ENCODE data around the gene KLHL26. TPM values are rescaled to one million over a fixed set of nuclear protein-coding genes. Genes with fewer than 3 reads are reported as not detected.

KLHL26 gene
- total RNA-seq, 1 donor from 2014 or later, result 11.6 TPM

DNA sequence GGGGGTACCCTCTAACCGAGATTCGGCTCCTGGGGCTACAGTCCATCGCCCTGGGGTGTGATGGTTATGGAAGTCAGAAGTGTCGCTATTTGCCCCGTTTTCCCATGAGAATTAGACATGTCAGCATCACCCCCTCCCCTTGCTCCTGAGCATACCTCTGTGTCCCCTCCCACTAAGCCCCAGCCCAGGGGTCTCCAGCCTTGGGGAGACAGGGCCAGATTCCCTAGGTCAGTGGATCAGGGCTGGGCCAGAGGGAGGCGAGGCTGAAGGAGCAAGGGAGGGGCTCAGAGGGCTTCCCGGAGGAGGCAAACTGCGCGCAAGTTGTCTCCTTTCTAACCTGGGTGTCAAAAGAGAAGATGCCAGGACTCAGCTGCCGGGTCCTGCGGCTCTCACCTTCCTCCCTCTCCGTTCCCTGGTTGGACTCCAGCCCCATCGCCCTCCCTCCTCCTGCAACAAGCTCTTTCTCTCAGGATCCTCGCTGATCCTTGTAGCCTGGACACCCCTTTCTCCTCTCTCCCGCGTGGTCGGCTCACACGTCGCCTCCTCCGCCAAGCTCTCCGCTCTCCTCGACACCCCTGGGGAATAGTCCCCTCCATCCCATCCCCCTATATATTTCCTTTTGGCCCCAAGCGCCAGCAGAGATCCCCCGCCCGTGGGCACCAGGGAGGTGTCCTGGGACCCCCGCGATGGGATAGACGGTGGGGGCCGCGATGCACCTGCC lies 24.6 kb upstream of the KLHL26 start:
- Mint-ChIP-seq H3K27ac (no peak overlapping the region), H3K36me3 (ENCODE audit: low read depth) (no peaks in the 10 kb centered on the region), H3K9me3 (no peaks in the 10 kb centered on the region), H3K4me3 (ENCODE audit: low read depth) (peak overlapping the region; percentile 55), H3K4me1 (ENCODE audit: low read depth) (peaks cover 5% of the 10 kb centered on the region), H3K27me3 (ENCODE audit: low read depth) (peaks cover 72% of the 10 kb centered on the region)
- DNase-seq (ENCODE audit: low spot score), result no peak
- intact Hi-C loops (cut with micrococcal nuclease), result no loop called here

DNA sequence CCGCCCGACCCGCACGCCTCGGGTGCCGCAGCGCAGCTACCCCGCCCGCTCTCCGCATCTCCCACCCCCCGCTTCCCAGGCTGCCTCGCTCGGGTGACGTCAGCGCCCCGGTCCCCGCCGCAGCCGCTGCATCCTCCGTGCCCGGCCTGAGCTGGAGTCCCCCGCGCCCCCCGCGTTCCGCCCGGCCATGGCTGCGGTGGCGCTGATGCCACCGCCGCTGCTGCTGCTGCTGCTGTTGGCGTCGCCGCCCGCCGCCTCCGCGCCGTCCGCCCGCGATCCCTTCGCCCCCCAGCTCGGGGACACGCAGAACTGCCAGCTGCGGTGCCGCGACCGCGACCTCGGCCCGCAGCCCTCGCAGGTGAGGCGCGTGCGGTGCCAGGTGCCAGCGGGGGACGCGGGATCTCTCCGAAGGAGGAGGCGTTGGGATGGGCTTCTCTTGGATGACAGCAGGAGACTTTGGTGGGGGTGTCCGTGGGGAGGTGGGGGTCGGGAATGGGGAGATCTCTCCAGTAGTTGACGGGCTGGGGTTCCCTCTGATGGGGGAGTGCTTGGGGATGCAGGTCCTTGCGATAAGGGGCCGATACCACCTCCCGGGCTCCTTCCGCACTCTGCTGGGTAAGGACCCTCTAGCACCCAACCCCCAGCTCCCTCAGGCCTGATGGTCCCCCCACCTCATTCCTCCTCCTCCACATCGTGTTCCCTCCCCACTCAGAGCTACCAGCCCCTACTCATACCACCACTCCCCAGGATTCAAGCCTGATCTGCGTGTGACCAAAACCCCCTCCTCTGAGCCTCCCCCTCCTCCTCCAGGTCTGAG lies 23.8 kb upstream of the KLHL26 start, which contains the start of gene TMEM59L:
TMEM59L (plus strand) TSS at position 99 of the 817 bp plus-strand sequence; CDS start at position 188, 89 bp downstream.
- no peaks in the 10 kb centered on the region for H3K9me3 Mint-ChIP-seq
- peaks cover 5% of the 10 kb centered on the region for H3K4me1 Mint-ChIP-seq (ENCODE audit: low read depth)
- H3K27me3 Mint-ChIP-seq (ENCODE audit: low read depth), result peaks cover 68% of the 10 kb centered on the region
- H3K27ac Mint-ChIP-seq, result no peak within 1 kb of the TSS
- intact Hi-C loops (cut with micrococcal nuclease), result no loop called here
- no peak for DNase-seq (ENCODE audit: low spot score)
- no peaks in the 10 kb centered on the region for H3K36me3 Mint-ChIP-seq (ENCODE audit: low read depth)
- H3K4me3 Mint-ChIP-seq (ENCODE audit: low read depth), result peak within 1 kb of the TSS; percentile 55

DNA sequence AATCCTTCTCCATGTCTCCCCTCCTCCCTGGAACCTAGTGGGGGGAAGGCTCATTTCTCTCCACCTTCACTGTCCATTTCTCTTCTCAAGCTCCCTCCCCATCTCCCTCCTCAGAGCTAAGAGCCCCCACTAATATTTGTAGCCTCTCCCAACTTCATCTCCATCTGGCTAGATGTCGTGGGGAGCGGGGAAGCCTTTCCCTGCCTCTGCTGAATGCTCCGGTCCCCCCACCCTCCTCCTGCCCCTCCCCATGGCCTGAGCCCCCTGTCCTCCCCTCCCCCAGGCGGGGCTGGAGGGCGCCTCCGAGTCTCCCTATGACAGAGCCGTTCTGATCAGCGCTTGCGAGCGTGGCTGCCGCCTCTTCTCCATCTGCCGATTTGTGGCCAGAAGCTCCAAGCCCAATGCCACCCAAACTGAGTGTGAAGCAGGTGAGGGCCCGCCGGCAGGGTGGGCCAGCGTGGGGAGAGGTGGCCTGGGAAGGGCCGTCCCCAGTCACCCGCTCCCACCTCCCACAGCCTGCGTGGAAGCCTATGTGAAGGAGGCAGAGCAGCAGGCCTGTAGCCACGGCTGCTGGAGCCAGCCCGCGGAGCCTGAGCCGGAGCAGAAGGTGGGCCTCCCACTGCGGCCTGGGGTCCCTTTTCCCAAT lies 23.1 kb upstream of the KLHL26 start:
- Mint-ChIP-seq H3K9me3 (no peaks in the 10 kb centered on the region), H3K4me1 (ENCODE audit: low read depth) (peaks cover 5% of the 10 kb centered on the region), H3K27ac (no peak overlapping the region), H3K36me3 (ENCODE audit: low read depth) (no peaks in the 10 kb centered on the region), H3K4me3 (ENCODE audit: low read depth) (no peak overlapping the region), H3K27me3 (ENCODE audit: low read depth) (peaks cover 62% of the 10 kb centered on the region)
- intact Hi-C loops (cut with micrococcal nuclease), result no loop called here
- DNase-seq (ENCODE audit: low spot score), result no peak

DNA sequence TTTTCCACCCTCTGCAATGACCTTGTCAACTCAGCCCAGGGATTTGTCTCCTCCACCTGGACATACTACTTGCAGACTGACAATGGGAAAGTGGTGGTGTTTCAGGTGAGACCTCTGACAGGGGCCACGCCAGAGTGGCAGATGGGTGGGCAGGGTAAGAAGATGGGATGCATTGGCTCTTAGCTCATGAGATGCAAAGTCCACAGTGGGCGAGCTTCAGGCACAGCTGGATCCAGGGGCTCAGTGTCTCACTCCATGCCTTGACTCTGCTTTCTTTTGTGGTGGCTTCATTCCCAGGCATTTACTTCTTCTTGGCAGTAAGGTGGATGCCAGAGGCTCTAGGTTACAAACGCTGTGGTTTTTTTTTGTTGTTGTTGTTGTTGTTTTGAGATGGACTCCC lies 20.8 kb upstream of the KLHL26 start:
- intact Hi-C loops (cut with micrococcal nuclease), result no loop called here
- H3K9me3 Mint-ChIP-seq, result no peaks in the 10 kb centered on the region
- H3K4me1 Mint-ChIP-seq (ENCODE audit: low read depth), result peaks cover 5% of the 10 kb centered on the region
- DNase-seq (ENCODE audit: low spot score), result no peak
- no peak overlapping the region for H3K27ac Mint-ChIP-seq
- peaks cover 43% of the 10 kb centered on the region for H3K27me3 Mint-ChIP-seq (ENCODE audit: low read depth)
- no peak overlapping the region for H3K4me3 Mint-ChIP-seq (ENCODE audit: low read depth)
- no peaks in the 10 kb centered on the region for H3K36me3 Mint-ChIP-seq (ENCODE audit: low read depth)

DNA sequence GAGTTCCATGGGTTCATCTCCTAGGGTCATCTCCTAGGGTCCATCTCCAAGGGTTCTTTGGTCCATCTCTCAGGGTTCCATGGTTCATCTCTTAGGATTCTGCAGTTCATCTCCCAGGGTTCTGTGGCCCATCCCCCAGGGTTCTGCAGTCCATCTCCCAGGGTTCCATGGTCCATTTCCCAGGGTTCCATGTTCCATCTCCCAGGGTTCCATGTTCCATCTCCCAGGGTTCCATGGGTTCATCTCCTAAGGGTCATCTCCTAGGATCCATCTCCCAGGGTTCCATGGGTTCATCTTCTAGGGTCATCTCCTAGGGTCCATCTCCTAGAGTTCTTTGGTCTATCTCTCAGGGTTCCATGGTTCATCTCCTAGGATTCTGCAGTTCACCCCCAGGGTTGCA lies 19.3 kb upstream of the KLHL26 start:
- no peaks in the 10 kb centered on the region for H3K9me3 Mint-ChIP-seq
- H3K27me3 Mint-ChIP-seq (ENCODE audit: low read depth), result peaks cover 34% of the 10 kb centered on the region
- H3K36me3 Mint-ChIP-seq (ENCODE audit: low read depth), result no peaks in the 10 kb centered on the region
- no peak overlapping the region for H3K27ac Mint-ChIP-seq
- no peak overlapping the region for H3K4me3 Mint-ChIP-seq (ENCODE audit: low read depth)
- H3K4me1 Mint-ChIP-seq (ENCODE audit: low read depth), result no peaks in the 10 kb centered on the region
- intact Hi-C loops (cut with micrococcal nuclease), result no loop called here
- DNase-seq (ENCODE audit: low spot score), result no peak

DNA sequence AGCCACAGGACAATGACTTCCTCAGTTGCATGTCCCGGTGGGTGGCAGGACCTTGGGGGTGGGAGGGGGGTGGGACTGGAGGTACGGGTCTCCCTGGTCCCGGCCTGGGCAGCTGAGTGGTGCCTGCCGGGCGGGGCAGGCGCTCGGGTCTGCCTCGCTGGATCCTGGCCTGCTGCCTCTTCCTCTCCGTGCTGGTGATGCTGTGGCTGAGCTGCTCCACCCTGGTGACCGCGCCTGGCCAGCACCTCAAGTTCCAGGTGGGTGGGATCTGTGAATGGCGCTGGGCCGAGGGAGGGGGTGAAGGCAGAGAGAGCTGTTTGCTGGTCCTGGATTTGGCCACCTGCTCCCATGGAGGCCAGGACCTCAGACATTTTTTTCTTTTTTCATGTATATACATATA lies 18.6 kb upstream of the KLHL26 start:
- H3K4me3 Mint-ChIP-seq (ENCODE audit: low read depth), result no peak overlapping the region
- H3K27ac Mint-ChIP-seq, result no peak overlapping the region

DNA sequence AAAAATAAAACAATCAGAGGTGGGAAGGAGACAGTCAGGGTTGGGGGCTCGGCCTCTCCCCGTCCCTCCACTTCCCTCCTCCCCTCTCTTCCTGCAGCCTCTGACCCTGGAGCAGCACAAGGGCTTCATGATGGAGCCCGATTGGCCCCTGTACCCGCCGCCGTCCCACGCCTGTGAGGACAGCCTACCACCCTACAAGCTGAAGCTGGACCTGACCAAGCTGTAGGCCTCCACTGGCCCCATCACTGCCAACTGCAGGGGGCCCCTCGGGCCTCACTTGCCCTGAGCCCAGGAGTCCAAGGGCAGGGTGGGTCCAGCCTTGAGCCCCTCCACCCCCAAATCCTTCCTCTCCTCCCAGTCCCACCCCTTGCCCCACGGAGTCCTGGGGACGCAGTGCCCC lies 16.5 kb upstream of the KLHL26 start:
- intact Hi-C loops (cut with micrococcal nuclease), result no loop called here
- H3K4me3 Mint-ChIP-seq (ENCODE audit: low read depth), result no peak overlapping the region
- DNase-seq (ENCODE audit: low spot score), result no peak
- H3K27ac Mint-ChIP-seq, result no peak overlapping the region
- no peaks in the 10 kb centered on the region for H3K4me1 Mint-ChIP-seq (ENCODE audit: low read depth)
- no peaks in the 10 kb centered on the region for H3K9me3 Mint-ChIP-seq
- H3K36me3 Mint-ChIP-seq (ENCODE audit: low read depth), result no peaks in the 10 kb centered on the region
- H3K27me3 Mint-ChIP-seq (ENCODE audit: low read depth), result peaks cover 14% of the 10 kb centered on the region

More for the DNA sequence above, 18.6 kb upstream of the KLHL26 start:
- Mint-ChIP-seq H3K4me1 (ENCODE audit: low read depth) (no peaks in the 10 kb centered on the region), H3K36me3 (ENCODE audit: low read depth) (no peaks in the 10 kb centered on the region), H3K9me3 (no peaks in the 10 kb centered on the region), H3K27me3 (ENCODE audit: low read depth) (peaks cover 32% of the 10 kb centered on the region)
- intact Hi-C loops (cut with micrococcal nuclease), result no loop called here
- no peak for DNase-seq (ENCODE audit: low spot score)

DNA sequence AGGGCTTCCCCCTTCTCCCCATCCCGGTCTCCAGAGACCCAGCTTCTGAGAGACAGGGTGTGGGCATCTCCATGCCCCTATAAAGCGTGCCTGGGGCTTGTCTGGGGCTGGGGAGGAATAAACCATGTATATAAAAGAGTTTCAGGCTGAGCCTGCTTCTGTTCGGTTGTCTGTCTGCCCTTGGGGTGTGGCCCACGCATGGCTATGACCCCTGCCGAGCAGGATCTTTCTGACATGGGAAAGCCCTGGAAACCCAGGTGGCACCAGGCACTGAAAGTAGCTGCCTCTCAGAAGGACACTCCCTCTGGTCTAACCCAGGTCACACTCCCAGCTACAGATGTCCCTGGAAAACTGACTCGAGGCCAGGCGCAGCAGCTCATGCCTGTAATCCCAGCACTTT lies 15.9 kb upstream of the KLHL26 start:
- intact Hi-C loops (cut with micrococcal nuclease), result no loop called here
- Mint-ChIP-seq H3K27me3 (ENCODE audit: low read depth) (peaks cover 9% of the 10 kb centered on the region), H3K4me3 (ENCODE audit: low read depth) (no peak overlapping the region), H3K4me1 (ENCODE audit: low read depth) (no peaks in the 10 kb centered on the region), H3K36me3 (ENCODE audit: low read depth) (no peaks in the 10 kb centered on the region), H3K27ac (no peak overlapping the region), H3K9me3 (no peaks in the 10 kb centered on the region)
- no peak for DNase-seq (ENCODE audit: low spot score)

DNA sequence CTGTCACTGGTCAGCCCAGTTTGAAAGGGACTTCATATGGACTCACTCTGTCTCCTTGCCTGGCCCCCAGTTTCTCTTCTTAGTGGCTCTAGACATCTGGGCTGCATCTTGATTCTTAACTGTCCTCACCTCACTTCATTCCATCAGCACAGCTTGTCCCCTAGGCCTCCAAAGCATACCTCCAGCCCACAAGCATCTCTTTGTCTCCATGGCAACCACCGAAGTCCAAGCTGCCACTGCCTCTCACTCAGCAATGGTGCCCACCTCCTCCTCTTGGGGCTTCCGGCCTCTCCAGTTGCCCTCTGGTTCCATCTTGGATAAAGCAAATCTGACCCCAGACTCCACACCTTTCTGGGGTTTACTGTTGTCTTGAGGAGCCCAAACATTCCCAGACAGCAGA lies 9.9 kb upstream of the KLHL26 start:
- no peaks in the 10 kb centered on the region for H3K9me3 Mint-ChIP-seq
- H3K27ac Mint-ChIP-seq, result no peak overlapping the region
- no peaks in the 10 kb centered on the region for H3K4me1 Mint-ChIP-seq (ENCODE audit: low read depth)
- peaks cover 9% of the 10 kb centered on the region for H3K27me3 Mint-ChIP-seq (ENCODE audit: low read depth)
- intact Hi-C loops (cut with micrococcal nuclease), result no loop called here
- H3K36me3 Mint-ChIP-seq (ENCODE audit: low read depth), result no peaks in the 10 kb centered on the region
- no peak for DNase-seq (ENCODE audit: low spot score)
- no peak overlapping the region for H3K4me3 Mint-ChIP-seq (ENCODE audit: low read depth)

DNA sequence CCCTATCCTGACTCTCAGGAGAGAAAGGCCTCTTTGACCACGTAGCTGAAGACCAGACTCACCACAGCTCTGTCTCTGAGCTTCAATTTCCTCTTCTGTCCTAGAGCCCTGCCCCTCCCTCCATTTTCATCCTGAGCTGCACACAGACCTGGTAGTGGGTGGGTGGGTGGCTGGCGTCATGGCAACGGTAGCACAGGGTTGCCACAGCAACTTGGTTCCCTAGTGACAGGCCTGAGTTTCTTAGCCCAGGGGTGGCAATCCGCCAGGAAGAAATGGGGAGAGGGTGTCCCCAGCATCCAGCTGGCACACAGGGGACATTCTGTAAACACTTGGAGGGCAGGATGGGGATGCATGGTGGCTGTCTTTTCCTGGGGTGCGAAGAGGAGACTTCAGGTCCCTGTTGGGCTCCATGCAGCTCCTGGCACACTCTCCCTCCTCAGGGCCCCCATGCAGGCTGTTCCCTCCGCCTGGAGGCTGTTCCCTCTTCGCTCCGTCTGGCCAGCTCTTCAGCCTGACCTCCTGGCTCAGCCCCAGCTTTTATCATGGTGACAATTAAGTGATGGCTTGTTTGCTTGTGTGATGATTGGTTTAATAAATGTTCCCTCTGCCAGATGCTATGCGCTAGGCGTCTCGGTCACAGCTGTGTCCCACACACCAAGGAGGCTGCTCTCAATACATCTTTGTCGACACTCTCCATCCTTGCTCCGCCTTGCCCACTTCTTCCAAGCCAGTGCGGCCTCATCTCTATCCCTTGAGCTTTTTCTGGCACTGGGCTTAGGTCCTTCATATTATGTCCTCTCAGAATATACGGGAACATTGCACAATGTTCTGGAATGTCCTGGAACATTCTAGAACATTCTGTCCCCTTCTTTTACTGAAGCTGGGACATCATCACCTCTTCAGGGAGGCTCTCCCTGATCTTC lies 7.4 kb upstream of the KLHL26 start:
- Mint-ChIP-seq H3K36me3 (ENCODE audit: low read depth) (no peaks in the 10 kb centered on the region), H3K4me1 (ENCODE audit: low read depth) (no peaks in the 10 kb centered on the region), H3K4me3 (ENCODE audit: low read depth) (no peak overlapping the region), H3K9me3 (no peaks in the 10 kb centered on the region), H3K27me3 (ENCODE audit: low read depth) (peaks cover 7% of the 10 kb centered on the region), H3K27ac (no peak overlapping the region)
- no peak for DNase-seq (ENCODE audit: low spot score)
- intact Hi-C loops (cut with micrococcal nuclease), result no loop called here

DNA sequence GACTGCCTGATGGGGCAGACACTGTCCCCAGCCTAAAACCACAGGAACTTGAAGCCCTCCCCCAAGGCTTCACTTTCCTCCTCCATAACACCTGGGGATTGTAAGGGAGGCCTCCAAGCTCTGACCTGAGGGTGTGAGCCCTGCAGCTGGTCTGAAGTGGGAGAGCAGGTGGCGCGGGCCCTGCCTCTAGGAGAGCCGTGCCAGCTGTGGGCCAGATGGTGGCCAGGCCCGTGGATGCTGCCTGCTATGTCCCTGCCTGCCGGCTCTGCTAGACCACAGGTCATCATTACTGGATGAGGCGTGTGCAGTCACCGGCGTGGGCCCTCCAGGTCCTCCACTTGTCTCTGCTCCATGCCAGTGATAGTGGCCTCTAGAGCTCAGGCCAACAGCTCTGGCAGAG lies 3.5 kb upstream of the KLHL26 start:
- H3K4me1 Mint-ChIP-seq (ENCODE audit: low read depth), result peaks cover 15% of the 10 kb centered on the region
- H3K36me3 Mint-ChIP-seq (ENCODE audit: low read depth), result no peaks in the 10 kb centered on the region
- no peak overlapping the region for H3K27ac Mint-ChIP-seq
- intact Hi-C loops (cut with micrococcal nuclease), result no loop called here
- no peak for DNase-seq (ENCODE audit: low spot score)
- H3K27me3 Mint-ChIP-seq (ENCODE audit: low read depth), result peaks cover 12% of the 10 kb centered on the region
- H3K4me3 Mint-ChIP-seq (ENCODE audit: low read depth), result no peak overlapping the region
- no peaks in the 10 kb centered on the region for H3K9me3 Mint-ChIP-seq

DNA sequence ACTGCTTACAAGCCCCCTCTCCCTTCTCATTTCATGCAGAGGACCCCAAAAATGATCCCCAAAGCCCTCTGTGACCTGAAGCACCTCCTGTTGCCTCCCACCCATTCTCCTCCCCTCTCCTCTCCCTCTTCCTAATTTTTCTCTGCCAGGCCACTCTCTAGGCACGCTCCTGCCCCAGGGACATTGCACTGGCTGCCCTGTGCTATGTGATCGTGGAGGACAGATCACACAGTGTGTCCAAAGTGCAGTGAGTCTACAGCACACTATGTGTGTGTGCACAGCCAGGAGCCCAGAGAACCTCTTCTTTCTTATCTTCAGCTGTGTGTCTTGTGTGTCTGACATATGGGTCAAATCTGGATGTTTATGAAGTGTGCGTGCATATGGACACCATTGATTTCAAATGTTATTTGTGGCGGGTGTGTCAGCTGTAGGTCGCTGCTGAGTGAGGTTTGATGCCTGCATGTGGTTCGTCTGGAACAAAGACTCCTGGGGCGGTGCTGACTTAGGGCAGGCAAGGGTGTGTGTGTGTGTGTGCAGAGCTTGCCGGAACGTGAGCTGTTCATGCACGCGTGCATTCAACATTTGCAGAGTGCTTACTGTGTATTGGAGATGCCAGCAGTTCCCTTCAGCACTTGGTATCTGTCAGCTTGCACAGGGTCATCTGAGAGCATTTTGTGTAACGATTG lies 2.1 kb upstream of the KLHL26 start:
- Mint-ChIP-seq H3K27ac (no peak overlapping the region), H3K9me3 (no peaks in the 10 kb centered on the region), H3K36me3 (ENCODE audit: low read depth) (peaks cover 3% of the 10 kb centered on the region), H3K27me3 (ENCODE audit: low read depth) (peaks cover 9% of the 10 kb centered on the region), H3K4me1 (ENCODE audit: low read depth) (peaks cover 19% of the 10 kb centered on the region), H3K4me3 (ENCODE audit: low read depth) (no peak overlapping the region)
- no peak for DNase-seq (ENCODE audit: low spot score)
- intact Hi-C loops (cut with micrococcal nuclease), result loop anchor here (5.0 kb wide), 1 partner anchor 198 kb away; the partner anchor contains the start of gene UPF1

Data from activated T-helper 2 cell treated with anti-CD3 and anti-CD28 coated beads, Interferon-gamma antibody, Interleukin-2, Interleukin-4, amounts not matched to agents 10 μg/mL and 5 μg/mL and 100 μg/mL, durations not matched to agents 14 hours and 24 hours and 36 hours (primary cell).